HepG2 (cell line): Measurements from ENCODE around the gene ADORA2B. TPM values are rescaled to one million over a fixed set of nuclear protein-coding genes. Genes with fewer than 3 reads are reported as not detected.

Experiments used
- ADNP ChIP-seq: sonication (generic); formaldehyde crosslinking; IDR thresholded peaks from 2 replicates; pipeline ENCODE4 v1.4.0; 2020; ENCODE audit warnings: missing genetic modification reagents
- FOXC1 ChIP-seq: sonication (generic); formaldehyde crosslinking; IDR thresholded peaks from 2 replicates; pipeline ENCODE4 v1.8.0; 2022; ENCODE audit warnings: mild to moderate bottlenecking, missing genetic modification reagents, borderline replicate concordance
- FOXK2 ChIP-seq: fragments of 450-650 bp; IDR thresholded peaks from 2 replicates; pipeline ENCODE4 v1.6.1; 2016
- HNRNPUL1 ChIP-seq: fragments of 200-400 bp; formaldehyde crosslinking; IDR thresholded peaks from 2 replicates; pipeline ENCODE4 v1.6.1; 2017; ENCODE audit warnings: low read depth, mild to moderate bottlenecking, low read length, moderate library complexity
- JDP2 ChIP-seq: sonication (generic); formaldehyde crosslinking; IDR thresholded peaks from 2 replicates; pipeline ENCODE4 v1.8.1; 2022; ENCODE audit warnings: missing genetic modification reagents, borderline replicate concordance
- MATR3 ChIP-seq: sonication (generic); formaldehyde crosslinking; IDR thresholded peaks from 2 replicates; pipeline ENCODE4 v1.4.0; 2020; ENCODE audit warnings: missing genetic modification reagents
- MEIS2 ChIP-seq: sonication (generic); formaldehyde crosslinking; IDR thresholded peaks from 2 replicates; pipeline ENCODE4 v1.9.0; 2021; ENCODE audit warnings: mild to moderate bottlenecking, missing genetic modification reagents
- NBN ChIP-seq: fragments of 450-650 bp; conservative IDR thresholded peaks from 2 replicates; pipeline ENCODE4 v1.6.1; 2017
- POGZ ChIP-seq: sonication (generic); formaldehyde crosslinking; IDR thresholded peaks from 2 replicates; pipeline ENCODE4 v1.4.0; 2020; ENCODE audit warnings: mild to moderate bottlenecking, missing genetic modification reagents
- SMAD3 ChIP-seq: sonication (generic); formaldehyde crosslinking; IDR thresholded peaks from 2 replicates; pipeline ENCODE4 v1.4.0; 2020; ENCODE audit warnings: missing genetic modification reagents
- SP1 ChIP-seq, 2 experiments: fragments of 450-650 bp in 1 of 2; sonication (generic) in 1 of 2; formaldehyde crosslinking in 1 of 2; IDR thresholded peaks; 2 replicates each; pipeline versions ENCODE4 v1.4.0 to v1.6.1; 2016 to 2020; ENCODE audit warnings: missing genetic modification reagents in 1 of 2
- SP140L ChIP-seq: sonication (generic); formaldehyde crosslinking; IDR thresholded peaks from 2 replicates; pipeline ENCODE4 v1.4.0; 2020; ENCODE audit warnings: missing genetic modification reagents, borderline replicate concordance
- STAT5B ChIP-seq: sonication (generic); formaldehyde crosslinking; IDR thresholded peaks from 2 replicates; pipeline ENCODE4 v1.4.0; 2020; ENCODE audit warnings: missing genetic modification reagents
- THRA ChIP-seq: sonication (generic); formaldehyde crosslinking; IDR thresholded peaks from 2 replicates; pipeline ENCODE4 v1.4.0; 2020; ENCODE audit warnings: missing genetic modification reagents, borderline replicate concordance
- ZNF232 ChIP-seq: sonication (generic); formaldehyde crosslinking; IDR thresholded peaks from 2 replicates; pipeline ENCODE4 v1.4.0; 2020; ENCODE audit warnings: missing genetic modification reagents, borderline replicate concordance
- ZNF343 ChIP-seq: sonication (generic); formaldehyde crosslinking; IDR thresholded peaks from 2 replicates; pipeline ENCODE4 v1.4.0; 2020; ENCODE audit warnings: mild to moderate bottlenecking, missing genetic modification reagents
- ZNF549 ChIP-seq: sonication (generic); formaldehyde crosslinking; IDR thresholded peaks from 2 replicates; pipeline ENCODE4 v1.5.0; 2020; ENCODE audit warnings: missing genetic modification reagents
- ZNF646 ChIP-seq: sonication (generic); formaldehyde crosslinking; IDR thresholded peaks from 2 replicates; pipeline ENCODE4 v1.9.0; 2021; ENCODE audit warnings: mild to moderate bottlenecking, missing genetic modification reagents
- ZNF674 ChIP-seq: sonication (generic); formaldehyde crosslinking; IDR thresholded peaks from 2 replicates; pipeline ENCODE4 v1.5.0; 2020; ENCODE audit warnings: low read depth, mild to moderate bottlenecking, missing genetic modification reagents
- polyA plus RNA-seq, 8 experiments: library from polyadenylated mRNA; depleted of rRNA in 3 of 8; stranded (reverse) in 7 of 8; unstranded in 1 of 8; fragments of >200 nt; fragmentation: Illumina TruSeq in 4 of 8; extraction: Trizol in 4 of 8; gene quantifications; 2 replicates each; pipeline versions ENCODE4 v1.2.1 to v1.2.3, GENCODE V29; 2011 to 2016; ENCODE audit warnings: low read depth in 4 of 8, missing spikeins in 1 of 8, mixed read lengths in 1 of 8; ENCODE audit not compliant: insufficient read depth in 1 of 8
- total RNA-seq, 5 experiments: library from RNA; depleted of rRNA; stranded (reverse); fragments of >200 nt; fragmentation: Illumina TruSeq; extraction: Trizol; gene quantifications; 2 replicates each; pipeline ENCODE4 v1.2.3, GENCODE V29; 2016; ENCODE audit warnings: low read depth in 1 of 5
- TF ChIP-seq, protein P1 (sequence below): sonication (generic); formaldehyde crosslinking; IDR thresholded peaks from 2 replicates; pipeline ENCODE4 v1.4.0; 2020; ENCODE audit warnings: missing genetic modification reagents

Gene ADORA2B
- total and polyA plus RNA-seq, 2 of the 13 experiments (the other 11 are each of a cell fraction or from before 2014, with no cell fraction given), result 10.4 to 20.0 TPM

DNA sequence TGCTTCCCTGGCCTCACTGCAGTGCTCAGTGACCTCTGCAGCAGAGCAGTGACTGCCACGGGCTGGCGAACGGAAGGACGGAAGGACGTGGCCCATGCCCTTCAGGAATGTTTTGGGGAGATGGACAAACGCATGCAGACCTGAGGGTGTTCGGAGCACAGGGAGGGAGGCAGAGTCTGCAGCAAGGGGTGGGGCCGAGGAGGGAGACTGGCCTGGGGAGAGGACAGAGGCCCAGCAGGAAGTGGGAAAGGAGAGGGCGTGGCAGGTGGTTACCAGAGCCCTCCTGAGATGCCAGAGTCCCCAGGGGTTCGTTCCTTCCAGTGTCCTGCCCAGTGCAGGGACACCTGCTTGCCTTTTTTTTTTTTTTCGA lies 21.9 kb downstream of the ADORA2B start (continued):
- TF ChIP-seq THRA (CRISPR knock-in tag) (no peak), MATR3 (CRISPR knock-in tag) (no peak), MEIS2 (CRISPR knock-in tag) (no peak), ZNF646 (CRISPR knock-in tag) (no peak), ZNF232 (CRISPR knock-in tag) (no peak), HNRNPUL1 (no peak), JDP2 (CRISPR knock-in tag) (no peak), FOXK2 (no peak), SMAD3 (CRISPR knock-in tag) (no peak), POGZ (CRISPR knock-in tag) (no peak), ZNF343 (CRISPR knock-in tag) (no peak), NBN (no peak), STAT5B (CRISPR knock-in tag) (no peak), ZNF549 (CRISPR knock-in tag) (no peak), SP1 (IDR thresholded peaks at IDR 0.05) (no peak), SP1 (CRISPR knock-in tag; IDR thresholded peaks at IDR 0.05) (no peak), ADNP (CRISPR knock-in tag) (no peak), ZNF674 (CRISPR knock-in tag) (no peak), FOXC1 (CRISPR knock-in tag) (no peak), SP140L (CRISPR knock-in tag) (no peak)
- TF ChIP-seq, protein P1, sequence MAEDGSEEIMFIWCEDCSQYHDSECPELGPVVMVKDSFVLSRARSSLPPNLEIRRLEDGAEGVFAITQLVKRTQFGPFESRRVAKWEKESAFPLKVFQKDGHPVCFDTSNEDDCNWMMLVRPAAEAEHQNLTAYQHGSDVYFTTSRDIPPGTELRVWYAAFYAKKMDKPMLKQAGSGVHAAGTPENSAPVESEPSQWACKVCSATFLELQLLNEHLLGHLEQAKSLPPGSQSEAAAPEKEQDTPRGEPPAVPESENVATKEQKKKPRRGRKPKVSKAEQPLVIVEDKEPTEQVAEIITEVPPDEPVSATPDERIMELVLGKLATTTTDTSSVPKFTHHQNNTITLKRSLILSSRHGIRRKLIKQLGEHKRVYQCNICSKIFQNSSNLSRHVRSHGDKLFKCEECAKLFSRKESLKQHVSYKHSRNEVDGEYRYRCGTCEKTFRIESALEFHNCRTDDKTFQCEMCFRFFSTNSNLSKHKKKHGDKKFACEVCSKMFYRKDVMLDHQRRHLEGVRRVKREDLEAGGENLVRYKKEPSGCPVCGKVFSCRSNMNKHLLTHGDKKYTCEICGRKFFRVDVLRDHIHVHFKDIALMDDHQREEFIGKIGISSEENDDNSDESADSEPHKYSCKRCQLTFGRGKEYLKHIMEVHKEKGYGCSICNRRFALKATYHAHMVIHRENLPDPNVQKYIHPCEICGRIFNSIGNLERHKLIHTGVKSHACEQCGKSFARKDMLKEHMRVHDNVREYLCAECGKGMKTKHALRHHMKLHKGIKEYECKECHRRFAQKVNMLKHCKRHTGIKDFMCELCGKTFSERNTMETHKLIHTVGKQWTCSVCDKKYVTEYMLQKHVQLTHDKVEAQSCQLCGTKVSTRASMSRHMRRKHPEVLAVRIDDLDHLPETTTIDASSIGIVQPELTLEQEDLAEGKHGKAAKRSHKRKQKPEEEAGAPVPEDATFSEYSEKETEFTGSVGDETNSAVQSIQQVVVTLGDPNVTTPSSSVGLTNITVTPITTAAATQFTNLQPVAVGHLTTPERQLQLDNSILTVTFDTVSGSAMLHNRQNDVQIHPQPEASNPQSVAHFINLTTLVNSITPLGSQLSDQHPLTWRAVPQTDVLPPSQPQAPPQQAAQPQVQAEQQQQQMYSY, result no peak
